GM21576 (cell line): Measurements from ENCODE around the gene TBC1D30.
"Not testable (repeated sequence)": the region's sequence is repeated elsewhere in the genome, so short reads cannot be mapped to it uniquely, and the experiment has no call there.

Source experiments
- ATAC-seq: cut with Tn5 transposase; IDR thresholded peaks from one replicate; pipeline ENCODE4 v1.9.1; 2021; ENCODE audit warnings: mild to moderate bottlenecking, moderate library complexity; ENCODE audit not compliant: unreplicated experiment

The TBC1D30 gene

GRCh38 chr12:64806173-64806572, 18.3 kb upstream of the TBC1D30 start:
- ATAC-seq: no peak

- no peak for ATAC-seq
These were observed 17.6 kb upstream of the TBC1D30 start for GRCh38 chr12:64806593-64807460.

- no peak for ATAC-seq
These were observed 16.3 kb upstream of the TBC1D30 start for GRCh38 chr12:64808110-64808509.

GRCh38 chr12:64810831-64811230, 13.6 kb upstream of the TBC1D30 start:
- no peak for ATAC-seq

GRCh38 chr12:64813723-64814122, 10.7 kb upstream of the TBC1D30 start:
- ATAC-seq: no peak

GRCh38 chr12:64814432-64814831, 10.0 kb upstream of the TBC1D30 start:
- no peak for ATAC-seq

GRCh38 chr12:64819816-64820402, 4.5 kb upstream of the TBC1D30 start:
- ATAC-seq: no peak

- ATAC-seq: no peak
These were observed 3.9 kb upstream of the TBC1D30 start for GRCh38 chr12:64820593-64820992.

- no peak for ATAC-seq
These were observed 3.3 kb upstream of the TBC1D30 start for GRCh38 chr12:64821116-64821630.

- no peak for ATAC-seq
These were observed 332 bp upstream of the TBC1D30 start for GRCh38 chr12:64824130-64824499.

- ATAC-seq: no peak
These were observed 935 bp downstream of the TBC1D30 start for GRCh38 chr12:64825143-64826021.

- peak; percentile 41 for ATAC-seq
These were observed 1.8 kb downstream of the TBC1D30 start for GRCh38 chr12:64826234-64826633.

- ATAC-seq: no peak
These were observed 4.3 kb downstream of the TBC1D30 start for GRCh38 chr12:64828713-64829112.

- no peak for ATAC-seq
These were observed 9.5 kb downstream of the TBC1D30 start for GRCh38 chr12:64833928-64834327.

GRCh38 chr12:64835901-64836300, 11.5 kb downstream of the TBC1D30 start:
- no peak for ATAC-seq

GRCh38 chr12:64836856-64837255, 12.4 kb downstream of the TBC1D30 start:
- no peak for ATAC-seq

- ATAC-seq: no peak
These were observed 13.0 kb downstream of the TBC1D30 start for GRCh38 chr12:64837427-64837826.

GRCh38 chr12:64840119-64840518, 15.7 kb downstream of the TBC1D30 start:
- ATAC-seq: no peak

- ATAC-seq: no peak
These were observed 16.7 kb downstream of the TBC1D30 start for GRCh38 chr12:64840949-64841717.

- ATAC-seq: not testable (repeated sequence)
These were observed 24.0 kb downstream of the TBC1D30 start for GRCh38 chr12:64848409-64848808.
